CD4-positive, alpha-beta T cell treated with Interleukin-6 at 100 ng/mL for 8 hours (primary cell): ENCODE results near the gene KIRREL1.

ENCODE experiments used
- DNase-seq: peaks from one replicate; pipeline ENCODE4 v3.0.0-alpha.2; 2020; ENCODE audit warnings: mixed read lengths, low spot score

KIRREL1 gene

GRCh38 chr1:158007667-158008386 is 14.4 kb downstream of the KIRREL1 start:
- DNase-seq: no peak

GRCh38 chr1:158008630-158009029 is 15.2 kb downstream of the KIRREL1 start:
- no peak for DNase-seq

- no peak for DNase-seq
These were observed 18.3 kb downstream of the KIRREL1 start for GRCh38 chr1:158011714-158012113.

GRCh38 chr1:158013840-158014730 is 20.6 kb downstream of the KIRREL1 start:
- no peak for DNase-seq

GRCh38 chr1:158014731-158015320 is 21.4 kb downstream of the KIRREL1 start:
- DNase-seq: no peak

GRCh38 chr1:158016651-158017335 is 23.3 kb downstream of the KIRREL1 start:
- DNase-seq: no peak

- no peak for DNase-seq
These were observed 24.6 kb downstream of the KIRREL1 start for GRCh38 chr1:158017800-158018595.

- DNase-seq: no peak
These were observed 25.9 kb downstream of the KIRREL1 start for GRCh38 chr1:158019171-158019868.

GRCh38 chr1:158020259-158020885 is 26.9 kb downstream of the KIRREL1 start:
- DNase-seq: no peak

GRCh38 chr1:158020886-158021620 is 27.6 kb downstream of the KIRREL1 start:
- DNase-seq: no peak

- DNase-seq: no peak
These were observed 28.3 kb downstream of the KIRREL1 start for GRCh38 chr1:158021721-158022120.

GRCh38 chr1:158022554-158023312 is 29.3 kb downstream of the KIRREL1 start:
- no peak for DNase-seq

GRCh38 chr1:158024737-158025136 is 31.3 kb downstream of the KIRREL1 start:
- DNase-seq: no peak

GRCh38 chr1:158025576-158026230 is 32.3 kb downstream of the KIRREL1 start:
- no peak for DNase-seq

GRCh38 chr1:158026651-158027050 is 33.2 kb downstream of the KIRREL1 start:
- DNase-seq: no peak

GRCh38 chr1:158027508-158027907 is 34.1 kb downstream of the KIRREL1 start:
- DNase-seq: no peak

GRCh38 chr1:158028969-158029368 is 35.5 kb downstream of the KIRREL1 start:
- DNase-seq: no peak

- DNase-seq: no peak
These were observed 41.6 kb downstream of the KIRREL1 start for GRCh38 chr1:158035014-158035413.
